ENCODE data around the gene CES4A.

DNA sequence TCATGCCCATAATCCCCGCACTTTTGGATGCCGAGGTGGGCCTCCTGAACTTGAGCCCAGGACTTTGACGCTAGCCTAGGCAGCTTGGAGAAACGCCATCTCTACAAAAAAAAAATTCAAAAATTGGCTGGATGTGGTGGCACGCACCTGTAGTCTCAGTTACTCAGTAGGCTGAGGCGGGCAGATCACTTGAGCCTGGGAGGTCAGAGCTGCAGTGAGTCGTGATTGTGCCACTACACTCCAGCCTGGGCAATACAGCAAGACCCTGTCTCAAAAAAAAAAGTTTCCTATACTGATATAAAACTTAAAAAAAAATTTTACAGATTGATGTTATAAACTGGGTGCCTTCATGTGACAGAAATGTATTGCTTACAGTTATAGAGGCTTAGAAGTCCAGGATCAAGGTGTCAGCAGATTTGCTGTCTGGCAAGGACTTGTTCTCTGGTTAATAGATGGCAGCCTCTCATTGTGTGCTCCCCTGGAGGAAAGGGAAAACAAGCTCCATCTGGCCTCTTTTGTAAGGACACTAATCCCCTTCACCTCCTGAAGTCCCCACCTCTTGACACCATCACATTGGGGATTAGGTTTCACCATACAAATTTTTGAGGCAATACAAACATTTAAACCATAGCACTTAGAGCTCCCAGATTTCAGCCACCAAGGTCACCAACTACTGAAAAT, 35.8 kb upstream of the CES4A start:
- no peak for TF ChIP-seq POLR2A (IDR thresholded peaks at IDR 0.05)
- TF ChIP-seq, protein P1, sequence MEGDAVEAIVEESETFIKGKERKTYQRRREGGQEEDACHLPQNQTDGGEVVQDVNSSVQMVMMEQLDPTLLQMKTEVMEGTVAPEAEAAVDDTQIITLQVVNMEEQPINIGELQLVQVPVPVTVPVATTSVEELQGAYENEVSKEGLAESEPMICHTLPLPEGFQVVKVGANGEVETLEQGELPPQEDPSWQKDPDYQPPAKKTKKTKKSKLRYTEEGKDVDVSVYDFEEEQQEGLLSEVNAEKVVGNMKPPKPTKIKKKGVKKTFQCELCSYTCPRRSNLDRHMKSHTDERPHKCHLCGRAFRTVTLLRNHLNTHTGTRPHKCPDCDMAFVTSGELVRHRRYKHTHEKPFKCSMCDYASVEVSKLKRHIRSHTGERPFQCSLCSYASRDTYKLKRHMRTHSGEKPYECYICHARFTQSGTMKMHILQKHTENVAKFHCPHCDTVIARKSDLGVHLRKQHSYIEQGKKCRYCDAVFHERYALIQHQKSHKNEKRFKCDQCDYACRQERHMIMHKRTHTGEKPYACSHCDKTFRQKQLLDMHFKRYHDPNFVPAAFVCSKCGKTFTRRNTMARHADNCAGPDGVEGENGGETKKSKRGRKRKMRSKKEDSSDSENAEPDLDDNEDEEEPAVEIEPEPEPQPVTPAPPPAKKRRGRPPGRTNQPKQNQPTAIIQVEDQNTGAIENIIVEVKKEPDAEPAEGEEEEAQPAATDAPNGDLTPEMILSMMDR (IDR thresholded peaks at IDR 0.05): no peak
- no peak for TF ChIP-seq EP300 (IDR thresholded peaks at IDR 0.05)

All from tibial nerve (tissue), 4 donors.